HG03565 (cell line): ENCODE data around the gene PJA2.

ENCODE experiments used
- ATAC-seq: cut with Tn5 transposase; IDR thresholded peaks from one replicate; pipeline ENCODE4 v1.9.1; 2021; ENCODE audit warnings: mild to moderate bottlenecking, moderate library complexity; ENCODE audit not compliant: unreplicated experiment

PJA2 gene

GRCh38 chr5:109410389-109411148 lies 795 bp upstream of the PJA2 start:
- no peak for ATAC-seq

- ATAC-seq: peak; percentile 23
Observed at GRCh38 chr5:109408991-109409843, 557 bp downstream of the PJA2 start.

GRCh38 chr5:109407913-109408312 lies 1.9 kb downstream of the PJA2 start:
- ATAC-seq: no peak

GRCh38 chr5:109406719-109407118 lies 3.1 kb downstream of the PJA2 start:
- no peak for ATAC-seq

GRCh38 chr5:109404428-109404960 lies 5.3 kb downstream of the PJA2 start:
- no peak for ATAC-seq

GRCh38 chr5:109403469-109403868 lies 6.3 kb downstream of the PJA2 start:
- ATAC-seq: no peak

GRCh38 chr5:109399092-109399759 lies 10.5 kb downstream of the PJA2 start:
- ATAC-seq: no peak

- no peak for ATAC-seq
Observed at GRCh38 chr5:109396965-109397364, 12.8 kb downstream of the PJA2 start.

- ATAC-seq: no peak
Observed at GRCh38 chr5:109394806-109395205, 15.0 kb downstream of the PJA2 start.

- no peak for ATAC-seq
Observed at GRCh38 chr5:109390188-109390587, 19.6 kb downstream of the PJA2 start.

- no peak for ATAC-seq
Observed at GRCh38 chr5:109388407-109388806, 21.4 kb downstream of the PJA2 start.

GRCh38 chr5:109387408-109387974 lies 22.3 kb downstream of the PJA2 start:
- ATAC-seq: no peak

- no peak for ATAC-seq
Observed at GRCh38 chr5:109378095-109378494, 31.7 kb downstream of the PJA2 start.

GRCh38 chr5:109374625-109375024 lies 35.1 kb downstream of the PJA2 start:
- ATAC-seq: no peak

GRCh38 chr5:109373932-109374331 lies 35.8 kb downstream of the PJA2 start:
- ATAC-seq: no peak

- no peak for ATAC-seq
Observed at GRCh38 chr5:109370343-109370742, 39.4 kb downstream of the PJA2 start.

- ATAC-seq: no peak
Observed at GRCh38 chr5:109365653-109366052, 44.1 kb downstream of the PJA2 start.

- ATAC-seq: no peak
Observed at GRCh38 chr5:109364977-109365376, 44.8 kb downstream of the PJA2 start.

GRCh38 chr5:109359642-109360041 lies 50.1 kb downstream of the PJA2 start:
- ATAC-seq: no peak

GRCh38 chr5:109357807-109358206 lies 52.0 kb downstream of the PJA2 start:
- ATAC-seq: no peak

- no peak for ATAC-seq
Observed at GRCh38 chr5:109354761-109355160, 55.0 kb downstream of the PJA2 start.
